GM12891 (cell line): ENCODE measurements around the gene UNC13A.

Source experiments
- DNase-seq: peaks from one replicate; pipeline ENCODE4 v3.0.0; 2011; ENCODE audit warnings: low spot score; ENCODE audit not compliant: insufficient read length
- FAIRE-seq: peaks from 2 replicates; lab custom pipeline; 2011; peaks lifted over from hg19 to GRCh38; lab: Jason Lieb, UNC
- PAX5 ChIP-seq: IDR thresholded peaks from 2 replicates; pipeline ENCODE4 v1.6.1; 2011; ENCODE audit warnings: low read length, moderate library complexity, mild to moderate bottlenecking; ENCODE audit not compliant: insufficient read depth, severe bottlenecking
- POLR2A ChIP-seq: IDR thresholded peaks from 2 replicates; pipeline ENCODE4 v1.6.1; 2011; ENCODE audit warnings: low read depth, low read length, control low read depth
- POLR2AphosphoS5 ChIP-seq: IDR thresholded peaks from 2 replicates; pipeline ENCODE4 v1.6.1; 2011; ENCODE audit warnings: low read depth, low read length, control low read depth
- POU2F2 ChIP-seq: IDR thresholded peaks from 2 replicates; pipeline ENCODE4 v1.6.1; 2011; ENCODE audit warnings: low read depth, mild to moderate bottlenecking, control low read depth, low read length, moderate library complexity
- SPI1 ChIP-seq: IDR thresholded peaks from 2 replicates; pipeline ENCODE4 v1.6.1; 2011; ENCODE audit warnings: low read depth, low read length, control low read depth
- TAF1 ChIP-seq: IDR thresholded peaks from 2 replicates; pipeline ENCODE4 v1.6.1; 2011; ENCODE audit warnings: low read depth, low read length, control low read depth

The UNC13A gene

GRCh38 chr19:17676295-17676694 lies 11.9 kb downstream of the UNC13A start:
- DNase-seq (no peak), FAIRE-seq (no peak)
- no peak for TF ChIP-seq POLR2AphosphoS5
- TF ChIP-seq SPI1, result no peak
- TF ChIP-seq PAX5, result no peak
- no peak for TF ChIP-seq POU2F2
- TF ChIP-seq TAF1, result no peak
- TF ChIP-seq POLR2A, result no peak

- DNase-seq, result no peak
- FAIRE-seq, result no peak
- TF ChIP-seq PAX5 (no peak), TAF1 (no peak), POLR2A (no peak), POU2F2 (no peak), SPI1 (no peak), POLR2AphosphoS5 (no peak)
These were observed 14.0 kb downstream of the UNC13A start for GRCh38 chr19:17673937-17674799.

DNA sequence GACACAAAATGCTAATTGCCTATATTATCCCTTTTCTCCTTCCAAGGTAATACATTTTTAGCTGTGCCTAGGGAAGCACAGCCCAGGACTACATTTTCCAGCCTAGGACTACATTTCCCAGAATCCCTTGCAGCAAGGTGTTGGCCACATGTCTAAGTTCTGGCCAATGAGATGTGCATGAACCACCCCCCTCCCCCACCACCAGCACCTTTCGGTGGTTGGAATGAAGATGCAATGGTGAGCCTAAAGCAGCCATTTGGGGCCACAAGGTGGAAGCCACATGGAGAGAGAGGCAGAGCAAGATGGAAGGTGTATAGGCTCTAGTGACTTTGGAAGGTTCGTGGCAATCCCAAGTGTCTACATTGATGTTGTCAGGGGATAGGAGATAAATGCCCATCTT lies 16.2 kb downstream of the UNC13A start:
- no peak for TF ChIP-seq POU2F2
- TF ChIP-seq POLR2A, result no peak
- no peak for TF ChIP-seq SPI1
- TF ChIP-seq TAF1, result no peak
- no peak for TF ChIP-seq POLR2AphosphoS5
- TF ChIP-seq PAX5, result no peak
- DNase-seq (no peak), FAIRE-seq (peak; percentile 73)

GRCh38 chr19:17669419-17669818 lies 18.7 kb downstream of the UNC13A start:
- DNase-seq (no peak), FAIRE-seq (no peak)
- TF ChIP-seq SPI1 (no peak), POLR2AphosphoS5 (no peak), TAF1 (no peak), POU2F2 (no peak), POLR2A (no peak), PAX5 (no peak)

DNA sequence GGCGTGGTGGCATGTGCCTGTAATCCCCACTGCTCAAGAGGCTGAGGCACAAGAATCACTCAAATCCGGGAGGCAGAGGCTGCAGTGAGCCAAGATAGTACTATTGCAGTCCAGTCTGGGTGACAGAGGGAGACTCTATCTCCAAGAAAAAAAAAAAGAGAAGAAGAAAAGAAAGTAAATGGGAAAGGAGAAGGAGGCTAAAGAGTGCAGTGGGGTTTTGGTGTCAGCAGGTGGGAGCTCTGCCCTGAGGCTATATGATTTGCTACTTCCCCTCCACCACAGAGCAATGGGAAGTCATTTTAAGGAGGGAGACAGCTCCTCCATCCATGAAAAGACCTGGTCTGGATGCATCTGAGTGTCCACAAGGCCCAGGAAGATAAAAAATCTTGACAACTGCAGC lies 23.1 kb downstream of the UNC13A start:
- no peak for FAIRE-seq
- TF ChIP-seq TAF1 (no peak), SPI1 (no peak), POLR2A (no peak), PAX5 (no peak), POLR2AphosphoS5 (no peak), POU2F2 (no peak)
- no peak for DNase-seq

GRCh38 chr19:17659996-17660395 lies 28.2 kb downstream of the UNC13A start:
- DNase-seq (no peak), FAIRE-seq (no peak)
- TF ChIP-seq TAF1 (no peak), POLR2A (no peak), POU2F2 (no peak), POLR2AphosphoS5 (no peak), SPI1 (no peak), PAX5 (no peak)

- TF ChIP-seq POLR2AphosphoS5, result no peak
- DNase-seq (no peak), FAIRE-seq (no peak)
These were observed 29.5 kb downstream of the UNC13A start for GRCh38 chr19:17658666-17659065.

- no peak for DNase-seq
- no peak for FAIRE-seq
- TF ChIP-seq SPI1, result no peak
- TF ChIP-seq POLR2AphosphoS5, result no peak
These were observed 29.9 kb downstream of the UNC13A start for GRCh38 chr19:17658240-17658639.

DNA sequence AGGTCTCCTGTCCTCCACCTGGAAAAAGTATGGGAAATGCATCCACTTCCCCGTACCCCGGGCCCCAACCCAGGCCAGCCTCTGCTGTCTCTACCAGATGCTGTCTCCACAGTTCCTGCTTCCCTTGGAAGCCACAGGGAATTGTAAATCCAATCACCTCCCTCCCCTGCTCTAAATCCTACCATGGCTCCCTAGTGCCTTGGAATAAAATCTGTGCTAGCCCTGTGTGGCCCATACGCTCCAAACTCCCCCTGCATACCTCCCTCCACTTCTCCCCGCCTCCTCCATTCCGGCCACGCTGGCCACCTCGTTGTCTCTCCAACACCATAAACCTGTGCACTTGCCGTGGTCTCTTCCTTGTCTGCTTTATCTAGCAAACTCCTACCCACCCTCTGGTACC lies 31.2 kb downstream of the UNC13A start:
- TF ChIP-seq POLR2AphosphoS5, result no peak
- TF ChIP-seq SPI1, result no peak
- no peak for TF ChIP-seq POU2F2
- TF ChIP-seq TAF1, result no peak
- no peak for TF ChIP-seq PAX5
- FAIRE-seq (no peak), DNase-seq (no peak)

GRCh38 chr19:17655751-17656472 lies 32.2 kb downstream of the UNC13A start:
- TF ChIP-seq POU2F2 (no peak), POLR2A (no peak), SPI1 (no peak), POLR2AphosphoS5 (no peak), TAF1 (no peak), PAX5 (no peak)
- FAIRE-seq, result no peak
- DNase-seq, result no peak
